ENCODE results near the gene TESK2. TPM values are rescaled to one million over a fixed set of nuclear protein-coding genes. Genes with fewer than 3 reads are reported as not detected.

The TESK2 gene
- total and polyA plus RNA-seq, 10 donors: 3.2 to 11.5 (median 7.7) TPM

GRCh38 chr1:45322486-45323040, 168.4 kb downstream of the TESK2 start:
- H3K27me3 ChIP-seq (replicated peaks in 1 of 7): peaks cover 0 to 7% (median 0%) of the 10 kb centered on the region in 7 donors
- TF ChIP-seq POLR2AphosphoS5 (IDR thresholded peaks at IDR 0.05) (no peak), POLR2A (IDR thresholded peaks at IDR 0.05) (no peak)
- no peaks in the 10 kb centered on the region for H3K9me3 ChIP-seq
- no peak for DNase-seq
- no peaks in the 10 kb centered on the region for H3K36me3 ChIP-seq
- H3K4me1 ChIP-seq: peaks cover 5 to 28% (median 21%) of the 10 kb centered on the region in 6 donors
- no peak overlapping the region for H3K4me3 ChIP-seq
- WGBS, 5 donors: 88 to 98% (median 91%) methylated on average over 10 of the region's 10 CpGs
- no peak overlapping the region for H3K27ac ChIP-seq
- intact Hi-C loops (cut with DNase I; ENCODE audit: low total_unique reads): no loop called here

GRCh38 chr1:45321444-45321843, 169.5 kb downstream of the TESK2 start:
- Histone ChIP-seq H3K27me3 (replicated peaks in 1 of 7) (no peaks in the 10 kb centered on the region), H3K4me1 (peaks cover 0 to 17% (median 10%) of the 10 kb centered on the region in 6 donors), H3K36me3 (no peaks in the 10 kb centered on the region), H3K27ac (peak overlapping the region in 1 of 8 donors; percentile 56), H3K9me3 (no peaks in the 10 kb centered on the region), H3K4me3 (no peak overlapping the region)
- no peak for DNase-seq
- TF ChIP-seq POLR2AphosphoS5 (IDR thresholded peaks at IDR 0.05) (no peak), CTCF (IDR thresholded peaks at IDR 0.05 in 8 of 11, conservative IDR thresholded peaks at IDR 0.05 in 3 of 11) (no peak), POLR2A (IDR thresholded peaks at IDR 0.05) (no peak)
- intact Hi-C loops (cut with DNase I; ENCODE audit: low total_unique reads): no loop called here
- 94 to 98% (median 95%) methylated on average over 5 of the region's 5 CpGs for WGBS, 5 donors

- no peak overlapping the region for H3K4me3 ChIP-seq
- no peaks in the 10 kb centered on the region for H3K27me3 ChIP-seq (replicated peaks in 1 of 7)
- TF ChIP-seq POLR2AphosphoS5 (IDR thresholded peaks at IDR 0.05) (no peak), POLR2A (IDR thresholded peaks at IDR 0.05) (no peak), CTCF (IDR thresholded peaks at IDR 0.05 in 8 of 11, conservative IDR thresholded peaks at IDR 0.05 in 3 of 11) (no peak)
- H3K27ac ChIP-seq: peak overlapping the region in 6 of 8 donors; percentile 28 to 58 (median 49)
- 74 to 86% (median 80%) methylated on average over 4 of the region's 4 CpGs for WGBS, 5 donors
- H3K36me3 ChIP-seq: no peaks in the 10 kb centered on the region
- intact Hi-C loops (cut with DNase I; ENCODE audit: low total_unique reads): no loop called here
- peaks cover 0 to 6% (median 0%) of the 10 kb centered on the region in 6 donors for H3K4me1 ChIP-seq
- H3K9me3 ChIP-seq: no peaks in the 10 kb centered on the region
- no peak for DNase-seq
Measured at GRCh38 chr1:45319761-45320160, 171.2 kb downstream of the TESK2 start.

- Histone ChIP-seq H3K27ac (no peak overlapping the region), H3K9me3 (no peaks in the 10 kb centered on the region), H3K4me3 (no peak overlapping the region), H3K36me3 (no peaks in the 10 kb centered on the region), H3K27me3 (replicated peaks in 1 of 7) (no peaks in the 10 kb centered on the region), H3K4me1 (peaks cover 0 to 6% (median 0%) of the 10 kb centered on the region in 6 donors)
- TF ChIP-seq POLR2A (IDR thresholded peaks at IDR 0.05) (no peak), CTCF (IDR thresholded peaks at IDR 0.05 in 8 of 11, conservative IDR thresholded peaks at IDR 0.05 in 3 of 11) (no peak), POLR2AphosphoS5 (IDR thresholded peaks at IDR 0.05) (no peak)
- no peak for DNase-seq
- intact Hi-C loops (cut with DNase I; ENCODE audit: low total_unique reads): no loop called here
- WGBS, 5 donors: 81 to 93% (median 86%) methylated on average over 4 of the region's 4 CpGs
Measured at GRCh38 chr1:45317166-45317565, 173.8 kb downstream of the TESK2 start.
